Mucosa of rectum (tissue), 2 donors: ENCODE results near the gene RIN3.
A peak's percentile ranks its signal among the peaks of the same experiment; 100 is the strongest.

Source experiments
- H3K27ac ChIP-seq, 2 donors: one replicate each; pipeline ENCODE4 v1.7.0; 2013; ENCODE audit warnings: inconsistent platforms in 2 of 2, low read depth in 2 of 2, low read length in 2 of 2
- H3K27me3 ChIP-seq, 2 donors: one replicate each; pipeline ENCODE4 v1.7.0; 2013; ENCODE audit warnings: low read length in 2 of 2; ENCODE audit not compliant: control insufficient read depth in 2 of 2, insufficient read depth in 2 of 2
- H3K36me3 ChIP-seq, 2 donors: one replicate each; pipeline ENCODE4 v1.7.0; 2013; ENCODE audit warnings: low read length in 2 of 2; ENCODE audit not compliant: control insufficient read depth in 2 of 2, insufficient read depth in 2 of 2
- H3K4me1 ChIP-seq, 2 donors: one replicate each; pipeline ENCODE4 v1.7.0; 2013; ENCODE audit warnings: low read length in 2 of 2, mild to moderate bottlenecking in 1 of 2; ENCODE audit not compliant: control insufficient read depth in 2 of 2, insufficient read depth in 2 of 2
- H3K4me3 ChIP-seq, 2 donors: one replicate each; pipeline ENCODE4 v1.7.0; 2013; ENCODE audit warnings: low read length in 2 of 2
- H3K9ac ChIP-seq, 2 donors: one replicate each; pipeline ENCODE4 v1.7.0; 2013; ENCODE audit warnings: low read length in 2 of 2, low read depth in 1 of 2, mild to moderate bottlenecking in 1 of 2
- H3K9me3 ChIP-seq, 2 donors: one replicate each; pipeline ENCODE4 v1.7.0; 2013; ENCODE audit warnings: low read length in 2 of 2; ENCODE audit not compliant: control insufficient read depth in 2 of 2
- donor health status: healthy.
- donor health status: Normal muscosa, but diverticular disease.

RIN3 gene

GRCh38 chr14:92473261-92473968 lies 40.2 kb upstream of the RIN3 start:
- no peaks in the 10 kb centered on the region for H3K27me3 ChIP-seq
- H3K9ac ChIP-seq: no peak overlapping the region
- no peaks in the 10 kb centered on the region for H3K4me1 ChIP-seq
- peak overlapping the region in 1 of 2 donors; percentile 27 for H3K27ac ChIP-seq
- H3K9me3 ChIP-seq: no peaks in the 10 kb centered on the region
- no peak overlapping the region for H3K4me3 ChIP-seq
- no peaks in the 10 kb centered on the region for H3K36me3 ChIP-seq

GRCh38 chr14:92473969-92474535 lies 39.5 kb upstream of the RIN3 start:
- Histone ChIP-seq H3K27me3 (no peaks in the 10 kb centered on the region), H3K27ac (no peak overlapping the region), H3K9me3 (no peaks in the 10 kb centered on the region), H3K36me3 (no peaks in the 10 kb centered on the region), H3K9ac (no peak overlapping the region), H3K4me3 (no peak overlapping the region), H3K4me1 (no peaks in the 10 kb centered on the region)

- no peak overlapping the region for H3K4me3 ChIP-seq
- H3K9me3 ChIP-seq: no peaks in the 10 kb centered on the region
- no peak overlapping the region for H3K9ac ChIP-seq
- no peak overlapping the region for H3K27ac ChIP-seq
- H3K36me3 ChIP-seq: no peaks in the 10 kb centered on the region
- no peaks in the 10 kb centered on the region for H3K27me3 ChIP-seq
- no peaks in the 10 kb centered on the region for H3K4me1 ChIP-seq
Observed at GRCh38 chr14:92475037-92475436, 38.5 kb upstream of the RIN3 start.

- no peak overlapping the region for H3K4me3 ChIP-seq
- H3K27me3 ChIP-seq: no peaks in the 10 kb centered on the region
- no peaks in the 10 kb centered on the region for H3K9me3 ChIP-seq
- H3K27ac ChIP-seq: no peak overlapping the region
- no peaks in the 10 kb centered on the region for H3K4me1 ChIP-seq
- H3K9ac ChIP-seq: no peak overlapping the region
- H3K36me3 ChIP-seq: no peaks in the 10 kb centered on the region
Observed at GRCh38 chr14:92475451-92476187, 38.0 kb upstream of the RIN3 start.

GRCh38 chr14:92480856-92481255 lies 32.7 kb upstream of the RIN3 start:
- Histone ChIP-seq H3K9me3 (no peaks in the 10 kb centered on the region), H3K27me3 (no peaks in the 10 kb centered on the region), H3K27ac (no peak overlapping the region), H3K4me1 (no peaks in the 10 kb centered on the region), H3K9ac (no peak overlapping the region), H3K36me3 (no peaks in the 10 kb centered on the region), H3K4me3 (no peak overlapping the region)

GRCh38 chr14:92481386-92481785 lies 32.2 kb upstream of the RIN3 start:
- Histone ChIP-seq H3K4me1 (no peaks in the 10 kb centered on the region), H3K27ac (no peak overlapping the region)

GRCh38 chr14:92481811-92482555 lies 31.6 kb upstream of the RIN3 start:
- Histone ChIP-seq H3K36me3 (no peaks in the 10 kb centered on the region), H3K27ac (no peak overlapping the region), H3K27me3 (no peaks in the 10 kb centered on the region), H3K9ac (no peak overlapping the region), H3K4me1 (no peaks in the 10 kb centered on the region), H3K9me3 (no peaks in the 10 kb centered on the region), H3K4me3 (no peak overlapping the region)

More at GRCh38 chr14:92481386-92481785, 32.2 kb upstream of the RIN3 start:
- no peak overlapping the region for H3K9ac ChIP-seq
- H3K27me3 ChIP-seq: no peaks in the 10 kb centered on the region
- no peaks in the 10 kb centered on the region for H3K9me3 ChIP-seq
- no peak overlapping the region for H3K4me3 ChIP-seq
- H3K36me3 ChIP-seq: no peaks in the 10 kb centered on the region

- Histone ChIP-seq H3K4me3 (no peak overlapping the region), H3K4me1 (no peaks in the 10 kb centered on the region), H3K9ac (no peak overlapping the region), H3K36me3 (no peaks in the 10 kb centered on the region), H3K9me3 (no peaks in the 10 kb centered on the region), H3K27me3 (no peaks in the 10 kb centered on the region), H3K27ac (no peak overlapping the region)
Observed at GRCh38 chr14:92482621-92483319, 30.8 kb upstream of the RIN3 start.

- H3K9me3 ChIP-seq: no peaks in the 10 kb centered on the region
- H3K27ac ChIP-seq: no peak overlapping the region
- no peak overlapping the region for H3K9ac ChIP-seq
- no peaks in the 10 kb centered on the region for H3K4me1 ChIP-seq
- H3K27me3 ChIP-seq: no peaks in the 10 kb centered on the region
- H3K4me3 ChIP-seq: no peak overlapping the region
- H3K36me3 ChIP-seq: no peaks in the 10 kb centered on the region
Observed at GRCh38 chr14:92484132-92484823, 29.3 kb upstream of the RIN3 start.
